ENCODE data around the gene F3.

DNA sequence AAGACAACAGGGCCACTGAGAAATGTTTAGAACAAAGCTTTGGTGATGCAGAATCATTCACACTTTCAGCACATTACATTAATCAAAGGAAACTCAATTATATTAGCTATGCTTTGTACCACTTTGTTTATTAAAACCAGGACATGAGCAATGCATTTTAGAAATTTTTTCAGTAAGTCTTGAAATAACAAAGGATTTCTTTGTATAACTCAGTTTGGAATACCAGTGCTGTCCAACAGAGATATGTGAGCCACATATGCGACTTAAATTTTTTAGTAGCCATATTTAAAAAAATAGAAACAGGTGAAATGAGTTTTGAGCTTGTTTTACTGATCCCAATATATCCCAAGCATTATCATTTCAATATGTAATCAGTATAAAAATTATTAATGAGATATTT, 18.8 kb upstream of the F3 start:
- TF ChIP-seq, protein P1, sequence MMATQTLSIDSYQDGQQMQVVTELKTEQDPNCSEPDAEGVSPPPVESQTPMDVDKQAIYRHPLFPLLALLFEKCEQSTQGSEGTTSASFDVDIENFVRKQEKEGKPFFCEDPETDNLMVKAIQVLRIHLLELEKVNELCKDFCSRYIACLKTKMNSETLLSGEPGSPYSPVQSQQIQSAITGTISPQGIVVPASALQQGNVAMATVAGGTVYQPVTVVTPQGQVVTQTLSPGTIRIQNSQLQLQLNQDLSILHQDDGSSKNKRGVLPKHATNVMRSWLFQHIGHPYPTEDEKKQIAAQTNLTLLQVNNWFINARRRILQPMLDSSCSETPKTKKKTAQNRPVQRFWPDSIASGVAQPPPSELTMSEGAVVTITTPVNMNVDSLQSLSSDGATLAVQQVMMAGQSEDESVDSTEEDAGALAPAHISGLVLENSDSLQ (IDR thresholded peaks at IDR 0.05), result no peak
- TF ChIP-seq RBBP5 (IDR thresholded peaks at IDR 0.05; ENCODE audit: borderline replicate concordance, insufficient read depth, low read length, poor library complexity, severe bottlenecking), result no peak
- no peak for TF ChIP-seq GATAD2B (IDR thresholded peaks at IDR 0.05; ENCODE audit: borderline replicate concordance)
- no peak for TF ChIP-seq NCOA1 (IDR thresholded peaks at IDR 0.05; ENCODE audit: low read depth)
- TF ChIP-seq, protein P2, sequence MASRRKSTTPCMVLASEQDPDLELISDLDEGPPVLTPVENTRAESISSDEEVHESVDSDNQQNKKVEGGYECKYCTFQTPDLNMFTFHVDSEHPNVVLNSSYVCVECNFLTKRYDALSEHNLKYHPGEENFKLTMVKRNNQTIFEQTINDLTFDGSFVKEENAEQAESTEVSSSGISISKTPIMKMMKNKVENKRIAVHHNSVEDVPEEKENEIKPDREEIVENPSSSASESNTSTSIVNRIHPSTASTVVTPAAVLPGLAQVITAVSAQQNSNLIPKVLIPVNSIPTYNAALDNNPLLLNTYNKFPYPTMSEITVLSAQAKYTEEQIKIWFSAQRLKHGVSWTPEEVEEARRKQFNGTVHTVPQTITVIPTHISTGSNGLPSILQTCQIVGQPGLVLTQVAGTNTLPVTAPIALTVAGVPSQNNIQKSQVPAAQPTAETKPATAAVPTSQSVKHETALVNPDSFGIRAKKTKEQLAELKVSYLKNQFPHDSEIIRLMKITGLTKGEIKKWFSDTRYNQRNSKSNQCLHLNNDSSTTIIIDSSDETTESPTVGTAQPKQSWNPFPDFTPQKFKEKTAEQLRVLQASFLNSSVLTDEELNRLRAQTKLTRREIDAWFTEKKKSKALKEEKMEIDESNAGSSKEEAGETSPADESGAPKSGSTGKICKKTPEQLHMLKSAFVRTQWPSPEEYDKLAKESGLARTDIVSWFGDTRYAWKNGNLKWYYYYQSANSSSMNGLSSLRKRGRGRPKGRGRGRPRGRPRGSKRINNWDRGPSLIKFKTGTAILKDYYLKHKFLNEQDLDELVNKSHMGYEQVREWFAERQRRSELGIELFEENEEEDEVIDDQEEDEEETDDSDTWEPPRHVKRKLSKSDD (conservative IDR thresholded peaks at IDR 0.05; ENCODE audit: low read length), result no peak
- TF ChIP-seq, protein P3, sequence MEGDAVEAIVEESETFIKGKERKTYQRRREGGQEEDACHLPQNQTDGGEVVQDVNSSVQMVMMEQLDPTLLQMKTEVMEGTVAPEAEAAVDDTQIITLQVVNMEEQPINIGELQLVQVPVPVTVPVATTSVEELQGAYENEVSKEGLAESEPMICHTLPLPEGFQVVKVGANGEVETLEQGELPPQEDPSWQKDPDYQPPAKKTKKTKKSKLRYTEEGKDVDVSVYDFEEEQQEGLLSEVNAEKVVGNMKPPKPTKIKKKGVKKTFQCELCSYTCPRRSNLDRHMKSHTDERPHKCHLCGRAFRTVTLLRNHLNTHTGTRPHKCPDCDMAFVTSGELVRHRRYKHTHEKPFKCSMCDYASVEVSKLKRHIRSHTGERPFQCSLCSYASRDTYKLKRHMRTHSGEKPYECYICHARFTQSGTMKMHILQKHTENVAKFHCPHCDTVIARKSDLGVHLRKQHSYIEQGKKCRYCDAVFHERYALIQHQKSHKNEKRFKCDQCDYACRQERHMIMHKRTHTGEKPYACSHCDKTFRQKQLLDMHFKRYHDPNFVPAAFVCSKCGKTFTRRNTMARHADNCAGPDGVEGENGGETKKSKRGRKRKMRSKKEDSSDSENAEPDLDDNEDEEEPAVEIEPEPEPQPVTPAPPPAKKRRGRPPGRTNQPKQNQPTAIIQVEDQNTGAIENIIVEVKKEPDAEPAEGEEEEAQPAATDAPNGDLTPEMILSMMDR (IDR thresholded peaks at IDR 0.05 in 2 of 3, conservative IDR thresholded peaks at IDR 0.05 in 1 of 3; ENCODE audit: insufficient read depth in 2 of 3, low read depth in 1 of 3, low read length in 3 of 3), result no peak
- no peak for TF ChIP-seq GATAD2A (IDR thresholded peaks at IDR 0.05)
- no peak for TF ChIP-seq ARHGAP35 (IDR thresholded peaks at IDR 0.05; ENCODE audit: partially characterized antibody)
- TF ChIP-seq MAFF (IDR thresholded peaks at IDR 0.05; ENCODE audit: low read length), result no peak
- no peak for TF ChIP-seq POLR2A (conservative IDR thresholded peaks at IDR 0.05)
- no peak for TF ChIP-seq CHCHD3 (CRISPR knock-in tag; IDR thresholded peaks at IDR 0.05)
- TF ChIP-seq RCOR1 (IDR thresholded peaks at IDR 0.05; ENCODE audit: borderline replicate concordance in 1 of 2, low read depth in 2 of 2, low read length in 2 of 2), result no peak
- TF ChIP-seq ZNF668 (CRISPR knock-in tag; IDR thresholded peaks at IDR 0.05), result no peak
- no peak for TF ChIP-seq CEBPB (tag; IDR thresholded peaks at IDR 0.05)

Measured in K562 (cell line).